ENCODE data around the gene NBAS. TPM values are rescaled to one million over a fixed set of nuclear protein-coding genes. Genes with fewer than 3 reads are reported as not detected.

NBAS gene
- total RNA-seq, 1 experiment from 2014 or later, result 32.5 TPM

- no CpG with 5 or more reads among the region's 1 CpG for WGBS (ENCODE audit: extremely low coverage, insufficient read length, low lambda C conversion rate)
- Histone ChIP-seq H3K4me1 (ENCODE audit: insufficient read depth, low read length) (no peaks in the 10 kb centered on the region), H3T11ph (ENCODE audit: low read length) (no peak overlapping the region), H3K56ac (ENCODE audit: insufficient read length, low read depth, low read length) (no peak overlapping the region), H4K8ac (replicated peaks; ENCODE audit: insufficient read length, low read depth, low read length) (no peak overlapping the region), H3K18ac (ENCODE audit: insufficient read length, low read depth, low read length) (no peak overlapping the region), H3K4me2 (ENCODE audit: insufficient read depth, insufficient read length, low read length) (no peak overlapping the region), H3K23ac (ENCODE audit: insufficient read length, low read depth, low read length) (no peak overlapping the region), H2BK15ac (ENCODE audit: low read depth, low read length) (no peak overlapping the region), H2BK120ac (ENCODE audit: low read depth, low read length, poor library complexity, severe bottlenecking) (no peak overlapping the region), H3K23me2 (ENCODE audit: insufficient read length, low read depth, low read length, poor library complexity, severe bottlenecking) (no peaks in the 10 kb centered on the region), H3K9me3 (ENCODE audit: control insufficient read depth, low read depth, low read length) (no peaks in the 10 kb centered on the region), H4K91ac (ENCODE audit: insufficient read length, low read depth, low read length) (no peak overlapping the region), H2AFZ (ENCODE audit: low read length) (no peak overlapping the region), H2BK5ac (ENCODE audit: insufficient read length, low read length) (no peak overlapping the region), H2BK20ac (ENCODE audit: low read depth, low read length, poor library complexity, severe bottlenecking) (no peak overlapping the region), H3K9ac (ENCODE audit: extremely low read depth, insufficient read length, low read length) (no peak overlapping the region), H4K20me1 (ENCODE audit: control insufficient read depth, insufficient read depth, insufficient read length) (no peaks in the 10 kb centered on the region), H4K5ac (ENCODE audit: insufficient read length, low read depth, low read length) (no peak overlapping the region), H2AK5ac (ENCODE audit: insufficient read length, low read length) (no peak overlapping the region), H2BK12ac (ENCODE audit: insufficient read length, low read depth, low read length) (no peak overlapping the region), H3K27ac (ENCODE audit: insufficient read length, low read depth, low read length) (no peak overlapping the region), H3K27me3 (ENCODE audit: insufficient read depth, low read length) (no peaks in the 10 kb centered on the region), H3K4ac (ENCODE audit: low read depth, low read length) (no peak overlapping the region), H3K79me1 (ENCODE audit: insufficient read depth, low read depth, low read length, poor library complexity, severe bottlenecking) (no peaks in the 10 kb centered on the region), H3K14ac (ENCODE audit: insufficient read depth, low read length) (no peak overlapping the region), H3K79me2 (ENCODE audit: insufficient read depth, low read length) (no peaks in the 10 kb centered on the region)
- H3K27ac Mint-ChIP-seq, result no peak overlapping the region
- no peak overlapping the region for H3K4me3 Mint-ChIP-seq
- H3K27me3 Mint-ChIP-seq (ENCODE audit: low read depth), result no peaks in the 10 kb centered on the region
- no peak for DNase-seq
- peaks cover 0 to 9% of the 10 kb centered on the region in 2 experiments; a peak in 2 of 5 replicates for H3K9me3 Mint-ChIP-seq
- TF ChIP-seq, protein P1, sequence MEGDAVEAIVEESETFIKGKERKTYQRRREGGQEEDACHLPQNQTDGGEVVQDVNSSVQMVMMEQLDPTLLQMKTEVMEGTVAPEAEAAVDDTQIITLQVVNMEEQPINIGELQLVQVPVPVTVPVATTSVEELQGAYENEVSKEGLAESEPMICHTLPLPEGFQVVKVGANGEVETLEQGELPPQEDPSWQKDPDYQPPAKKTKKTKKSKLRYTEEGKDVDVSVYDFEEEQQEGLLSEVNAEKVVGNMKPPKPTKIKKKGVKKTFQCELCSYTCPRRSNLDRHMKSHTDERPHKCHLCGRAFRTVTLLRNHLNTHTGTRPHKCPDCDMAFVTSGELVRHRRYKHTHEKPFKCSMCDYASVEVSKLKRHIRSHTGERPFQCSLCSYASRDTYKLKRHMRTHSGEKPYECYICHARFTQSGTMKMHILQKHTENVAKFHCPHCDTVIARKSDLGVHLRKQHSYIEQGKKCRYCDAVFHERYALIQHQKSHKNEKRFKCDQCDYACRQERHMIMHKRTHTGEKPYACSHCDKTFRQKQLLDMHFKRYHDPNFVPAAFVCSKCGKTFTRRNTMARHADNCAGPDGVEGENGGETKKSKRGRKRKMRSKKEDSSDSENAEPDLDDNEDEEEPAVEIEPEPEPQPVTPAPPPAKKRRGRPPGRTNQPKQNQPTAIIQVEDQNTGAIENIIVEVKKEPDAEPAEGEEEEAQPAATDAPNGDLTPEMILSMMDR (conservative IDR thresholded peaks at IDR 0.05), result no peak
- peaks cover 12 to 23% (median 15%) of the 10 kb centered on the region in 3 experiments; a peak in 6 of 7 replicates for H3K36me3 Mint-ChIP-seq (ENCODE audit: insufficient read depth in 1 of 3, low read depth in 3 of 3)
- peaks cover 2 to 4% of the 10 kb centered on the region in 2 experiments; a peak in 1 of 4 replicates for H3K4me1 Mint-ChIP-seq
Measured at GRCh38 chr2:15284614-15285013, 276.5 kb downstream of the NBAS start.
